ENCODE data around the gene RCC2. TPM values are rescaled to one million over a fixed set of nuclear protein-coding genes. Genes with fewer than 3 reads are reported as not detected.

The RCC2 gene
- total RNA-seq, 1 experiment from 2014 or later: 473 TPM

GRCh38 chr1:17425806-17426600 is 13.5 kb downstream of the RCC2 start:
- Histone ChIP-seq H3K23me2 (ENCODE audit: insufficient read length, low read depth, low read length, poor library complexity, severe bottlenecking) (no peaks in the 10 kb centered on the region), H3K9me3 (ENCODE audit: control insufficient read depth, low read depth, low read length) (no peaks in the 10 kb centered on the region), H3K23ac (ENCODE audit: insufficient read length, low read depth, low read length) (no peak overlapping the region), H3K18ac (ENCODE audit: insufficient read length, low read depth, low read length) (no peak overlapping the region), H3K9ac (ENCODE audit: extremely low read depth, insufficient read length, low read length) (no peak overlapping the region), H2AK5ac (ENCODE audit: insufficient read length, low read length) (no peak overlapping the region), H3K27me3 (ENCODE audit: insufficient read depth, low read length) (no peaks in the 10 kb centered on the region), H3K79me1 (ENCODE audit: insufficient read depth, low read depth, low read length, poor library complexity, severe bottlenecking) (peaks cover 13% of the 10 kb centered on the region), H2BK15ac (ENCODE audit: low read depth, low read length) (no peak overlapping the region), H2BK120ac (ENCODE audit: low read depth, low read length, poor library complexity, severe bottlenecking) (no peak overlapping the region), H4K8ac (replicated peaks; ENCODE audit: insufficient read length, low read depth, low read length) (no peak overlapping the region), H3K4me1 (ENCODE audit: insufficient read depth, low read length) (peaks cover 4% of the 10 kb centered on the region; the same call in 1 of the 2 replicates), H3K79me2 (ENCODE audit: insufficient read depth, low read length) (peaks cover 48% of the 10 kb centered on the region; the same call in 1 of the 2 replicates), H3K56ac (ENCODE audit: insufficient read length, low read depth, low read length) (no peak overlapping the region), H3T11ph (ENCODE audit: low read length) (no peak overlapping the region), H3K14ac (ENCODE audit: insufficient read depth, low read length) (no peak overlapping the region), H3K4ac (ENCODE audit: low read depth, low read length) (no peak overlapping the region), H2BK20ac (ENCODE audit: low read depth, low read length, poor library complexity, severe bottlenecking) (no peak overlapping the region), H2BK5ac (ENCODE audit: insufficient read length, low read length) (no peak overlapping the region), H4K5ac (ENCODE audit: insufficient read length, low read depth, low read length) (no peak overlapping the region), H3K27ac (ENCODE audit: insufficient read length, low read depth, low read length) (no peak overlapping the region), H2AFZ (ENCODE audit: low read length) (no peak overlapping the region), H4K20me1 (ENCODE audit: control insufficient read depth, insufficient read depth, insufficient read length) (peaks cover 6% of the 10 kb centered on the region), H2BK12ac (ENCODE audit: insufficient read length, low read depth, low read length) (no peak overlapping the region), H4K91ac (ENCODE audit: insufficient read length, low read depth, low read length) (no peak overlapping the region), H3K4me2 (ENCODE audit: insufficient read depth, insufficient read length, low read length) (no peak overlapping the region)
- no CpG with 5 or more reads among the region's 18 CpGs for WGBS (ENCODE audit: extremely low coverage, insufficient read length, low lambda C conversion rate)
- H3K27me3 Mint-ChIP-seq (ENCODE audit: low read depth): no peaks in the 10 kb centered on the region; the same call in 1 of the 2 replicates
- no peaks in the 10 kb centered on the region for H3K9me3 Mint-ChIP-seq
- peaks cover 63 to 93% (median 88%) of the 10 kb centered on the region in 3 experiments for H3K36me3 Mint-ChIP-seq (ENCODE audit: insufficient read depth in 1 of 3, low read depth in 3 of 3)
- peak overlapping the region in 1 of 2 experiments; percentile 25; a peak in 1 of 5 replicates for H3K4me3 Mint-ChIP-seq
- no peak for TF ChIP-seq CTCF (conservative IDR thresholded peaks at IDR 0.05)
- DNase-seq: no peak
- peaks cover 22 to 28% of the 10 kb centered on the region in 2 experiments for H3K4me1 Mint-ChIP-seq
- H3K27ac Mint-ChIP-seq: peak overlapping the region; percentile 72 to 93 (median 91)
